Activated effector memory CD4-positive, alpha-beta T cell treated with anti-CD3 and anti-CD28 coated beads, Interleukin-2, amount 50 U/mL, for 16 hours (primary cell): ENCODE results near the gene ITGA11.

Experiments used
- DNase-seq: peaks from one replicate; pipeline ENCODE4 v3.0.0-alpha.2; 2020

Gene ITGA11

GRCh38 chr15:68447976-68448755, 16.2 kb upstream of the ITGA11 start:
- no peak for DNase-seq

- no peak for DNase-seq
These were observed 15.2 kb upstream of the ITGA11 start for GRCh38 chr15:68447209-68447608.

GRCh38 chr15:68445351-68445750, 13.4 kb upstream of the ITGA11 start:
- DNase-seq = no peak

- DNase-seq = no peak
These were observed 12.4 kb upstream of the ITGA11 start for GRCh38 chr15:68444336-68444735.

- no peak for DNase-seq
These were observed 10.9 kb upstream of the ITGA11 start for GRCh38 chr15:68442903-68443302.

GRCh38 chr15:68442041-68442440, 10.1 kb upstream of the ITGA11 start:
- DNase-seq = no peak

- no peak for DNase-seq
These were observed 9.2 kb upstream of the ITGA11 start for GRCh38 chr15:68441045-68441743.

GRCh38 chr15:68440136-68440535, 8.2 kb upstream of the ITGA11 start:
- no peak for DNase-seq

GRCh38 chr15:68439506-68439905, 7.5 kb upstream of the ITGA11 start:
- DNase-seq = no peak

GRCh38 chr15:68436680-68437079, 4.7 kb upstream of the ITGA11 start:
- DNase-seq = no peak

- no peak for DNase-seq
These were observed 4.0 kb upstream of the ITGA11 start for GRCh38 chr15:68435966-68436365.

- no peak for DNase-seq
These were observed 2.1 kb upstream of the ITGA11 start for GRCh38 chr15:68434021-68434420.

- no peak for DNase-seq
These were observed 1.6 kb upstream of the ITGA11 start for GRCh38 chr15:68433551-68433950.

- no peak for DNase-seq
These were observed 590 bp upstream of the ITGA11 start for GRCh38 chr15:68432441-68433064.

GRCh38 chr15:68431037-68431791, 749 bp downstream of the ITGA11 start:
- no peak for DNase-seq

- no peak for DNase-seq
These were observed 1.4 kb downstream of the ITGA11 start for GRCh38 chr15:68430471-68431036.

- DNase-seq = no peak
These were observed 2.1 kb downstream of the ITGA11 start for GRCh38 chr15:68429691-68430470.

- no peak for DNase-seq
These were observed 3.5 kb downstream of the ITGA11 start for GRCh38 chr15:68428431-68428940.

- no peak for DNase-seq
These were observed 4.0 kb downstream of the ITGA11 start for GRCh38 chr15:68427963-68428362.

GRCh38 chr15:68427366-68427765, 4.6 kb downstream of the ITGA11 start:
- DNase-seq = no peak

GRCh38 chr15:68426116-68426515, 5.8 kb downstream of the ITGA11 start:
- no peak for DNase-seq
